HL-60/S4 treated with retinoic acid at 250 ng/mL for 4 days and 3 days (cell line): Measurements from ENCODE around the gene GP1BA.

Source experiments
- in situ Hi-C: fragments of 300-500 bp; cut with MboI; formaldehyde crosslinking; loops from 2 replicates; pipeline ENCODE4 v1.7.0; 2022; ENCODE audit warnings: low sequenced_read_pairs

The GP1BA gene

DNA sequence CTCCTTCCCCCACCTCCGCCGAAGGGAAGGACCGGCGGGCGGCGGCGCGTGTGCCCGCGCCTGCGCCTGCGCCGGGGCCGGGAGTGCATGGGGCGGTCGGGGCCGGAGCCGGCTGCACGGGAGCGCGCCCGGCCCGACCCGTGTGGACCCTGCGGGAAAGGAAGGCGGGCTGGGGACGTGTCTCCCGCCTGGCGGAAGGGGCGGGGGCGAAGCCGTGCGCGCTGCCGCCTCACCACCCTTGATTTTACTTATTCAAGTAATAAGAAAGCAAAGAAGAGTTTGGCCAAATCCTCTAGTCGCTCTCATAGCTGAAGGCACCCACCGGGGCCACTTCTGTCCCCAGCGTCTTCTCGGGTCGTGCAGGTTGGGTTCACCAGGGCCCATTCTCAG, 16.8 kb downstream of the GP1BA start:
- in situ Hi-C loops = no loop called here

DNA sequence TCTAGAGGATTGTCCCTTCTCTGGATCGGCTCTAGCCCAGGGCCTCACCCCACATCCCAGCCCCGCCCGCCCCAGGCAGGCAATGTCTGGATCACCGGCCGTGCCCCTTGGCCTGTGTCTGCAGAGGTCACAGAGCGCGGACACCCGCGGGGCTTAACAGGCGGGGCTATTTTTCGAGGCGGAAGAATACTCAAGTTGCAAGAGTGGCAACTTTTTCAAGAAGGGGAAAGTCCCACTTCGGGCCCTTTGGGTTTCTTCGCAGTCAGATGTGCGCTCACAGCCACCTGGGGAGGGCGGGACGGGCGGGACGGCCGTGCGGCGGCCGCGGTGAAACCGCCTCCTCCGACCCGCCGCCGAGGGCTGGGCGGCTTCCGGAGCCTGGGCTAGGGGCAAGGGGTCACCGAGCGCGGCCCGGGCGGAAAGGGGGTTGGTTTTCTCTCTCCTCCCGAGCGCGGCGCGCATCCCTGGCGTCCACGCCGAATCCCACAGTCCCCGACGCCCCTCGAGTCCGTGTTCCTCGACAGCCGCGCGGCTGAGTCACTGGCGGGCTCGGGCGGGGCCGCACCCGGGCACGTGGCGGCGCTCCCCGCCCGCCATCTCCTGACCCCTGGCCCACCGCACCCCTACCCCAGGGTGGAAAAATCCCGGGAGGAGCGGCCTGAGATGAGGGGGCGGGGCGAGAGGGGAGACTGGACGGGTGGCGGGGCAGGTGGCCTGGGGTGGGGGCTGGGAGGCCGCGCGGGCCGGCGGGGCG, 17.4 kb downstream of the GP1BA start:
- in situ Hi-C loops = no loop called here

DNA sequence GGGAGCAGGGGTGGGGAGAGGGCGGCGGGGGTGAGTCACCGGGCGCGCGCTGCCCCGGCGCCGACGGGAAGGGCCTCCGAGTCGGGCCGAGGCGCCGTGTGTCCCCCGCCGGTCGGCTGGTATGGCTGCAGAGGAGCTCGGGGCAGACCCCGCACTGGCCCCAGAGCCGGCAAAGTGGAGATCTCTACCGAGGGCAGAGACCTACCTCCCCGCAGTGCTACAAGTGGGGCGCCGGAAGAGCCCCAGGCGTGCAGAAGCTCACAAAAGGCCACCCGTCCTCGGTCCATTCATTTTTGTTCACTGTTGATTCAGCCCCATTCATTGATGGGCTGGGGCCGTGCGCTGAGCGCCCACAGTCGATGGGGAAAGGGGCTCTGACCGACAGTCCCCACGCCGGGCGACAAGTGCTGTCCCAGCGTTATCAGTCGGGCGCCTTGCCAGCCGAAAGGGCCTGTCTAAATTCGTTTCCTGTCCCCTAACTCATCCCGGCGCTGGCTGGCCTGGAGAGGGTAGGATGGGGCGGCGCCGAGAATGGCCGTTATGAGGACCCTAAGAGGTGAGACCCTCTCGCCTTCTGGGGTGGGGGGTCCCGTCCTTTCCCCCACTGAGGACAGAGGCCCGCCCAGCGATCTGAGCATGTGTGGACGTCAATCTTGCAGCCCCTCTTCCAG, 18.1 kb downstream of the GP1BA start:
- in situ Hi-C loops = no loop called here

DNA sequence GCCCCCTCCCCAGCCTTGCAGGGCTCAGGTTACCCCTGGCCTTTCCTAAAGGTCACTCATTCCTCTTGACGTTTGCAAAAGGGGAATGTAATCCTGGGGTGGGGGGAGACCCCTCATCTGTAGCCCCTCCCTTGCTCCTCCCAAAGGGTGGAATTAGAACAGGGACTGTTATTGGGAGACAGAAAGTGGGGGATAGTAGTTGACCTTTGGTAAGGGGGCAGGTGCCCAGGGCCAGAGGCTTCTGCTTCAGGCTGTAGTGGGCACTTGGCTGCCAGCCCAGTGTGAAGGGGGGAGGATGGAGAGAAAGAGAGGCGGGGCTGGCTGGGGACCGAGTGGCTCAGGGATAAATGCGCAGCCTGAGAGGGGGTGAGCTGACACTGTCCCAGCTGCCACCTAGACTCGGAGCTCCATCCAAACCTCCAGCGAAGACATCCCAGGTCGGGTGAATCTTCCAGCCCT, 18.7 kb downstream of the GP1BA start, which contains the start of gene ENO3:
Gene ENO3, plus strand, starts transcription at position 374 of the 459 bp plus-strand sequence. CDS start 711 bp downstream, outside the sequence.
- in situ Hi-C loops = no loop called here

DNA sequence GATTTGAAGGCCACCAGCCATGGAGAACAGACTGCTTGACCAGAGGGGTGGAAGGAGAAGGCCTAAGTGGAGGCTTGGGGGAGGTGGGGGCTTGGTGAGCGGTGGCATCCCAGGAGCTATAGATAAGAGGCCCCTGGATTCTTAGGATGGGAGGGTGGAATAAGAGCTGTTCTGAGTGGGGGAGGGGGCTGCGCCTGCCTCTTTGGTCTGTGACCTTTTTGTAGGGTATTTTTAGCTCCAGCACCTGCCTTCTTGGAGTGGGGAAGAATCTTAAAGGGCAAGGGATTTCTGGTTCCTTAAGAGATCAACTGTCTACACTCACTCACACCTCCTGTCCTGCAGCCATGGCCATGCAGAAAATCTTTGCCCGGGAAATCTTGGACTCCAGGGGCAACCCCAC, 19.4 kb downstream of the GP1BA start:
- in situ Hi-C loops = no loop called here

DNA sequence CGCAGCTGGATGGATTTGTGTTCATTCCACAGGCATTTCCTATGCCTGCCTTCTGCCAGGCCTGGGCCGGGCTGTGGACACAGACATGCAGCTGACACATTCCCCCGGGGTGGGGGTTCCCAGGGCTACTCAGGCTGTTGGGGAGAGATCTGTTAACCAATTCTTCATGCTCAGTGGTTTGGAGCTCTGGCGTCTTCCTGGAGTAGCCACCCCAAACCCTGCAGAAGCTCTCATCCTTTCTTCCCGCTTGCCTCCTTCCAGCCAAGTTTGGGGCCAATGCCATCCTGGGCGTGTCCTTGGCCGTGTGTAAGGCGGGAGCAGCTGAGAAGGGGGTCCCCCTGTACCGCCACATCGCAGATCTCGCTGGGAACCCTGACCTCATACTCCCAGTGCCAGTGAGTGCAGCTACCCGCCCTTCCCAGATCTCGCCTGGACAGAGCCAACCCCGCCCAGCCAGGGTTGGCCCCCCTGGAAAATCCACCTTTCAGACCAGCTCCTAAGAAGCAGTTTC, 21.4 kb downstream of the GP1BA start:
- in situ Hi-C loops = no loop called here

GRCh38 chr17:4955091-4955490, 23.0 kb downstream of the GP1BA start:
- in situ Hi-C loops = no loop called here

- in situ Hi-C loops = no loop called here
Observed at GRCh38 chr17:4956493-4957061, 24.5 kb downstream of the GP1BA start.

DNA sequence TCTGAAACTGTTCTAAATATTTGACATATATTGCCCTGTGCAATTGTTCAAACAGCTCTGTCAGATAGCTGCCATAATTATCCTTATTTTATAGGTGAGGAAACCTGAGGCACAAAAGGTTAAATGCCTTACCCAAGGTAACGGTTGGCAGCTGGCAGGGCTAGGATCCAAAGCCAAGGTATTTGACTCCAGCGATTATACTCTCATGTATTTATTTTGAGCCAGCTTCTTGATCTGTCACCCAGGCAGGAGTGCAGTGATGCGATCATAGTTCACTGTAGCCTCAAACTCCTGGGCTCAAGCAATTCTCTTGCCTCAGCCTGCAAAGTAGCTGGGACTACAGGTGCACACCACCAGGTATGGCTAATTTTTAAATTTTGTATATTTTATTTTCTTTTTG, 26.0 kb downstream of the GP1BA start:
- in situ Hi-C loops = no loop called here

GRCh38 chr17:4959261-4959965, 27.3 kb downstream of the GP1BA start:
- in situ Hi-C loops = no loop called here

- in situ Hi-C loops = no loop called here
Observed at GRCh38 chr17:4960279-4960922, 28.3 kb downstream of the GP1BA start.

DNA sequence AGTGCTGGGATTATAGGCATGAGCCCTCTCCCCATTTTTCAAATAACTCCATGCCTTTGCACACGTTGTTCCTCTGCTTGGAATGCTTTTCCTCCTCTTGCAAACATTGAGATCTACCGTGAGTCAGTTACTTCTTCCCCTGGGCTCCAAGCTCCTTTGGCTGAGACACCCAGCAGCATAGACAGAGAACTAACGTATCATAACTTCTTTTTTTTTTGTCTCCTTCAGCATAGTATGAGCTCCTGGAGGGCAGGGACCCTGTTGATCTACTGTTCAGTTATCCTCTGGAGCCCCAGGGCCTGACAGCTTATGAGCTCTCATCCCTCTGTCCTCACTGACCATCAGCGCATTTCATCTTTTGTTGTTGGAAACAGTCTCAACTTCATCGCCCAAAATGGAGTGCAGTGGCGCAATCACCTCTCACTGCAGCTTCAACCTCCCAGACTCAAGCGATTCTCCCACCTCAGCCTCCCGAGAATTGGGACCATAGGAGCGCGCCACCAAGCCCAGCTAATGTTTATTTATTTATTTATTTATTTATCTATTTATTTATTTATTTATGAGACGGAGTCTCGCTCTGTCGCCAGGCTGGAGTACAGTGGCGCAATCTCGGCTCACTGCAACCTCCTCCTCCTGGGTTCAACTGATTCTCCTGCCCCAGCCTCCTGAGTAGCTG, 33.4 kb downstream of the GP1BA start:
- in situ Hi-C loops = no loop called here

- in situ Hi-C loops = no loop called here
Observed at GRCh38 chr17:4966844-4967538, 34.9 kb downstream of the GP1BA start.

DNA sequence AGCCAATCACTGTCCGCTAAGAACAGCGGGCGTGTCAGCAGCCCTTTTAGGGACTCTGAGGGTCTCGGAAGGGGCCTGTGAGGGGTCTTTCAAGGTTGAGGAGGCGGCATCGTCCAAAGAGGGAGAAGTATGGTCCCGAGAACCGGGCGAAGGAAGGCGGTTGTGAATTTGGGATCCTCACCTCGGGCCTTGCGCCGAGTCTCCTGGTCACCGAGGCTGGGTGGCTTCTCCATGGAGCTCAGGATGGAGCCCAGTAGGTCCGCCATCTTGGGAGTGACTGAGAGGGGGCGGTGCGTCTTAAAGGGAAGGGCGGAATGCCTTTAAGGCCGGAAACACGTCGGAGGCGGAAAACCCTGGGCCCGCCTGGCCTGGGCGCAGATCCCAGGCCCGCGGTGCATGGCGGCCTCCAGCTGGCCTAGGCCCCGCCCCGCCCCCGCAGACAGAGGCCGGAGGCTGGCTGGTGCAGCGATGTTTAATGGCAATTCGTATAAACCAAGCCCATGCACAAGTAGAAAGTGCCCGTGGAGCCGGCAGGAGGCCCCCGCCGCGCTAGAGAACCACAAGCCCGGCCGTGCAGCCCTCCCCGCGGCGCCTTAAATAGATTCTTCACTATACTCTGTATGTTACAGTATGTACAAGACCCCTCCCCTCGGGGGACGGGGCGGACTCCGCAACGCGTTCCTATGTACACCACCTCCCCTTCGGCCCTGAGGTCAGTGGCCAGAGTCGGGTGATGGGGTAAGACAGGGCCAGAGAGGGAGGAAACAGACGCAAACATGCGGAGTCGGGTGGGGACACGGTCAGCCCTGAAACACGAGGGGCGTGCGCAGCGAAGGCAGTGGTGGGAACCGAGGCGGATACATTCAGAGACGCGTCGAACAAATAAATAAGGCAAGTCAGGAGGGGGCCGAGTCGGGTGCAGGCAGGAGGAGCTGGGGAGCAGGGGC, 35.7 kb downstream of the GP1BA start, which contains the start of gene SPAG7:
Gene SPAG7, minus strand, starts transcription at position 279 of the 947 bp plus-strand sequence. Its CDS starts 13 bp downstream, at position 266.
- in situ Hi-C loops = no loop called here

DNA sequence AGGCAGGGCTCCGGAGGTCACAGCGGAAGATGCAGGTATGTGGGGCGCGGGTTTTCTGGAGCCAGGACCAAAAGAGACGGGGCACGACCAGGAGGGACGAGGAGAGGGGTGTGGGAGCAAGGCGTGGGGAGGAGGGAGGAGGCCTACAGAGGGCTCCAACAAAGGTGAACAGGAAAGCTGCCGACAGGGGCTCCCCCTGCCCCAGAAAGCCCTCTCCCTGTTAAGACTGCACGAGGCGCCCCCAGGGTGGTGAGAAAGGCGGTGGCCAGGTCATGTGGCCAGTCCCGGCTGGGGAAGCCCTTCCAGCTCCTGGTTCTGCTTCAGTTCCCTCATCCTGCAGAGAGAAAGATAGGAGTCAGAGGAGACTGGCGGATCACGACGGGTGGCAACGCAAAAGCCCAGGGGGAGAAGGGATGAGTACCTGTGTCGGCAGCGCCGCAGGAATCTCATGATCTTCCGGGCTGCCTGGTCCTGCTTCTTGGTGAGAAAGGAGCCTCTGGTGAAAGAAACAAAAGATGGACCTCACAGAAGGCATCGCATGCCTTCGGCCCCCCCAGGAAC, 36.5 kb downstream of the GP1BA start:
- in situ Hi-C loops = no loop called here

DNA sequence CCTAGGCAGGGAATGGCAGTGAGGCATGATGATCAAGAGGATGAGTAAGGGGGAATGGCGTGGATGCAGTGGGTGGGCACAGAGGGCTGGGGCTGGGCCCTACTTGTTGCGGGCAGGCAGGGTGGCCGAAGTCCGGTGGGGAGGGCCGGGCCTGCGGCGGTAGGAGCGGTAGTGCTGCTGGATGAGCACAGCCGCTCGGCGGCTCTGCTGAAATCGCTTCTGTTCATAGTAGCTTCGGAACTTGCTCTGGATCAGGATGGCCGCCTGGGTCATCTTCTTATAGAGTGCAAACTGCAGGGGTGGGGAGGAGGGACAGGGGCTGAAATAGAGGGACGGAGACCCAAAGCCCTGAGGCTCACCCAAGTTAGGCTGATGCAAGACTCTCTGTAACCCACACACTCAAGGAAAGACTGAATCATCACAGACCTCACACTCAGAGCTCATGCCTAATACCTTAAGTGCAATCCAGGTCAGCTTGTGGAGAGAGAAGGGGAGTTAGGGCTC, 37.0 kb downstream of the GP1BA start:
- in situ Hi-C loops = no loop called here

GRCh38 chr17:4969551-4970173, 37.6 kb downstream of the GP1BA start:
- in situ Hi-C loops = no loop called here
